T-helper 2 cell treated with Interferon-gamma antibody and Interleukin-4, amounts not matched to agents 100 ng/mL and 5 ng/mL, for 36 hours (primary cell): ENCODE data around the gene PFAS. TPM values are rescaled to one million over a fixed set of nuclear protein-coding genes. Genes with fewer than 3 reads are reported as not detected.
"Not testable (repeated sequence)": the region's sequence is repeated elsewhere in the genome, so short reads cannot be mapped to it uniquely, and the experiment has no call there.

Source experiments
- intact Hi-C: fragments of 100-400 bp; cut with micrococcal nuclease; formaldehyde crosslinking; loops from one replicate; pipeline ENCODE4 v1.15.1; 2023
- total RNA-seq: library from RNA; stranded (reverse); gene quantifications from 2 replicates; pipeline ENCODE4 v1.2.3, GENCODE V29; 2022

The PFAS gene
- total RNA-seq, 1 donor from 2014 or later = 100 TPM

DNA sequence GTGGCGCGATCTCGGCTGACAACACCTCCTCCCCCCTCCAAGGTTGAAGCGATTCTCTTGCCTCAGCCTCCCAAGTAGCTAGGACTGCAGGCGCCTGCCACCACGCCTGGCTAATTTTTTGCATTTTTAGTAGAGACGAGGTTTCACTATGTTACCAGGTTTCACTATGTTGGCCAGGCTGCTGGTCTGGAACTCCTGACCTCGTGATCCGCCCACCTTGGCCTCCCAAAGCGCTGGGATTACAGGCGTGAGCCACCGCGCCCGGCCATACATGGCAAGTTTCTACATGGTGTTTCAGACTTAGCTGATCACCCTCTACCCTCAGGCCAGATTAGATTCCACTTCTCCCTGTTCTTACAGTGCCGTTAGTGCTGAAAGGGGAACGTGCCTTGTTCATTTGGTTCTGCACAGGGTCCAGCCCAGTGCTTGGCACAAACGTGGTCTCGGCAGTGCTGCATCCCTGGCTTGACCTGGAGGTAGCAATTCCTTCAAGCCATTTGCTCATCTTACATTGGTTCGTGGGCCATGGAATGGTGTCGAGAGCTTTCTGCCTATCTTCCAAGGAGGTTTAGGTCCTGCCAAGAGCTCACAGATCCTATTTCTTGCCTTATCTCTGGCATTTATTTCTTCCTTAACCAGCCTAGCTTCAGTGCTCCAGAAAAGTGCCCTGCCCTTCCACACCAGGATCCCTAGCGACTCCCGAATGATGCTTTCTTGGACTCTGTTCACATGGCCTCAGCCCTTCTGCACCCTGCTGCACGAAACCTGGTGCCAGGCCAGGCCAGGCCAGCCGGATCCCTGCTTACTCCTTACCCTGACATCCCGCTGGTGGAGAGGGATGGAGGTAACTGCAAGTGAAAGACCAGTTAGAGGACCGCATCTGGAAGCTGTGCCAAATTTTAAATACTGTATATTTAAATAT is 23.9 kb upstream of the PFAS start:
- intact Hi-C loops = loop anchor here (10.0 kb wide), 1 partner anchor 160 kb away; the partner anchor contains the start of gene RPL26

DNA sequence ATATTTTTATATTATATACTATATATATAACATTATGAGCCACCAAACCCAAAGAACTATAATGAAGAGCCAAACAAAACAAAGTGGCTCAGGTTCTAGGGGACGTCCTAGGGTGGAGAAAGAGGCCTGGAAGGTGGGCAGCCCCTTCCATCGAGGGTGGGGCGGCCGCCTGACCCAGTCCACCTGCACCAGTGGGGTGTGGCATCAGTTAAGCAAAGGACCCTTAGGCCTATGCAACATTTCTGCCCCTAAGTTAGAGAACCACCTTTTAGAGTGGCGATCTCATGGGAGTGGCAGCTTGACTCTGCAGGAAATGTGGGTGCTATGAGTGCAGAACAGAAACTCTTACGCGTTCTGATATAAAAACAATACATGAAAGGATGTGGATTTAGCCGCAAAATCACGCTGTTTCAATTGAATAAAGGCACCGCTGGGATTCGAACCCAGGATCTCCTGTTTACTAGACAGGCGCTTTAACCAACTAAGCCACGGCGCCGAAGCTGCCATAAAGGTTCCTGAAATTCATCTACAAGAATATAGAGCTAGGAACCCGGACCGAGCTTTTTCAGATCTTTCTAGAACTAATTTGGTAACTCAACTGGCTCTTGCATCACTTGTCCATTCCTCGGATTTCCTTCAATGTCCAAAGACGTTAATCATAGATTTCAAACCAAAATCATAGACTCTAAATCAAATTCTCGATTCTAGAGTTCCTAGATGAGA is 23.1 kb upstream of the PFAS start:
- intact Hi-C loops = loop anchor here (1.0 to 10.0 kb wide), 2 partner anchors 106 to 159 kb away; partner anchors contain the start of gene RPL26

DNA sequence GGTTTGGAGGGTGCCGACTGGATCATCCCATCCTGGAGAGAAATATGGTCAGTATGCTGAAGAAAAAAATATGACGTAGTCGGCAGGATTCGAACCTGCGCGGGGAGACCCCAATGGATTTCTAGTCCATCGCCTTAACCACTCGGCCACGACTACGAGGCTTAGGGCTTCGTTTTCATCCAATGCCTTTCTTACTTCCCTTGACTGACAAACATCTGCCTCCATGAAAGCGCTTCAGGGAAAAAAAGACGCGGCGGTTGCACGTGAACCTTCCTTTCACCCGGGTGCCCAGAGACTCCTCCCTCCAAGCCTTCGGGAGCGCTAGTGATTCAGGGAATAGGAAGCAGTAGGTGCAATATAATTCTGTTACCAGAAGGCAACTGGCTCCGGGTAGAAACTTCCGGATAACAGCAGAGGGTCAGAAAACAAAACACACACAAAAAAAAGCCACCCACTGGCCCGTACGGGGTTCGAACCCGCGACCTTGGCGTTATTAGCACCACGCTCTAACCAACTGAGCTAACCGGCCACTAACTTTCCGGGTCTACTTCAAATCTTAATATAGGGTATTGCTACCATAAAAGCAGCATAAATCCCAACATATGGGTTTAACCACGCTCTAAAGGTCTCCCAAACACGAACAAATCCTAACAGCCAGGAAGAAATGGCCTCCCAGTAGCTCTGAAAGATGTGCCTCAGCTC is 22.4 kb upstream of the PFAS start:
- intact Hi-C loops = loop anchor here (1.0 to 10.0 kb wide), 2 partner anchors 106 to 158 kb away; partner anchors contain the start of gene RPL26

DNA sequence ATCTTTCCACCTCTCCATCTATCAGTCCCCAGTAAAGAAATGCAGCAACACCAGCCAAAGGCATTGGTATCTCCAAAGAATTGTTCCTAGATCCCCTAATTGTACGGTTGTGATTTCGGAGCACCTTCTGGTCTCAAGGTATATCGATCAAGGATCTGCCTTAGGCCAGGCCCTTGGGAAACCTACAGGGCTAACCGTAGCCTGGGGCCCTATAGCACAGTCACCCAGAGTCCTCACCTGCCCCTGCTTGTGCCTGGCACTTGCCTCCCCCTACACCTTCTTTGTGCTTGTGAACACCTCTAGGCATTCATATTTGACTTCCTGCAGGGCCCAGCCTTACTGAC is 21.9 kb upstream of the PFAS start:
- intact Hi-C loops = loop anchor here (10.0 kb wide), 1 partner anchor 158 kb away; the partner anchor contains the start of gene RPL26

DNA sequence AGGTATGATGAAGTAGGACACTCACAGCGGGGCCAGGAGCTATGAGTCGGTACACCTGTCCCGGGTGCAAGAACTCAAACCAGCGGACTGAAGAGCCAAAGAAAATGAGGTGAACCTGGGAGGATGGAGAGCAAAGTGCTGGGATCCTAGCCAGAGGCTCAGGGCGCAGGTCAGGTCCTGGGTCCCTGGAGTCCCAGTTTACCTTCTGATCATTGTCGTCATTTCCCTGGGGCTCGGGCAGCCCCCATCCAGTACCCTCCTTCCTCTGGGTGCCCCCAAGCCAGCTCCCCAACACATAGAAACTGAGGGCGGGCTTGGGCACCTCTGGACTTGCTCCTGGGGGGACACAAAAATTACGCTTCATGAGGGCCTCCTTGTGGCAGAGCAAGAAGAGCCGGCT is 17.4 kb upstream of the PFAS start:
- intact Hi-C loops = no loop called here

DNA sequence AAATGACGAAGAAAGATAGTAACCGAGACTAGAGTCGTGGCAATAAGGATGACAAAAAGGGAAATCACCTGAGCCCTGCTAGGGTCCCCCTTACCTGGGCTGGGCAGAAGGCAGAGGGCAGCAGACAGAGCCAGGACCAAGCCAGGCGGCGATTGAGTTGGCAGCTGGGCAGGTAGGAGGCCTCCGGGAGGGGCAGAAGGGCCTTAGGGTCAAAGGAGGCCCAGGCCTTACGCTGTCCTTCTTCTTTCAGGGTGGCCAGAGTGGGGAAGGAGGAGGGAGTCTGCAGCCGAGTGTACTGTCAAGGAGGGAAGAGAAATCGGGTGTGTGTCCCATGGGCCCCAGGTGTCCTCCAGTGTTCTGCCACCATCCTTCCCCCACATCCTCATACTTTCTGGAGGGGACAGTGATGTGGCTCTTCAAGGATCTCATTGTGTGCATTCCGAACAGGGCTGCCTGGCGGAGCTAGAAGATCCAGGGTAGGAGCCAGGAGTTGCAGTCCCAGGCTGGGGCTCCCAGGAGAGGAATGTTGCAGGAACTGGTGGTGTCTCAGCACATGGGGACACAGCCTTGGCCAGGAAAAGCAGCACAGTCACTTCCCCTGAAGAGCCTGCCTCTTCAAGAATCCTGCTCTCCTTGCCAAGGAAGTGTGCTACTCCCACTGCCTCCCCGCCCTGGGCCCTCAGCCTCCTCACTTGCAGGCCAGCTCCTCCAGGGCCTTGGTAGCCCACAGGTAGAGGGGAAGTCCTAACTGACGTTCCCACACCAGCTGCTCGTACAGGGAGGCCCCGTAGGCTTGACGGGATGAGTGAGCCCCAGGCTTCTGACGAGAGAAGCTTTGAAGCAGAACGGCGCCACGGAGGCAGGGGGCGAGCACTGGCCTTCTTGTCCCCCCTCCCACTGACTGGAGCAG is 14.5 kb upstream of the PFAS start:
- intact Hi-C loops = no loop called here

DNA sequence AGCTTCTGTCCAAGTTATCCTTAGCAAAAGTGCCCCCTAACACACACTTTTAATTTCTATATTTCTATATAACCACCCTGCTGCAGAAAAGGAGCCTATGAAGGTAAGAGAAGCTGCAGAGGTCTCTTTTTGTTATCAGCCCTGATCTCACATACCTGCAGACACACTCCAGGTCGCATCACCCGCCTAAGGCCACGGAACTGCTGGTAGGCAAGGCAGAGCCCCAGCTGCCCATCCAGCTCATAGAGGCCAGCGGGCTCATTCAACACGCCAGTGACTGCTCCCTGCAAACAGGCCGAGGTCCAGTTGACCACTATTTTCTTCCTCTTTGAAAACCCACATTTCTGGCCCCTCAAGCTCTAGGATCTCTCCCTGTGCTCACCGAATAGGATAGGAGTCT is 13.4 kb upstream of the PFAS start:
- intact Hi-C loops = no loop called here

DNA sequence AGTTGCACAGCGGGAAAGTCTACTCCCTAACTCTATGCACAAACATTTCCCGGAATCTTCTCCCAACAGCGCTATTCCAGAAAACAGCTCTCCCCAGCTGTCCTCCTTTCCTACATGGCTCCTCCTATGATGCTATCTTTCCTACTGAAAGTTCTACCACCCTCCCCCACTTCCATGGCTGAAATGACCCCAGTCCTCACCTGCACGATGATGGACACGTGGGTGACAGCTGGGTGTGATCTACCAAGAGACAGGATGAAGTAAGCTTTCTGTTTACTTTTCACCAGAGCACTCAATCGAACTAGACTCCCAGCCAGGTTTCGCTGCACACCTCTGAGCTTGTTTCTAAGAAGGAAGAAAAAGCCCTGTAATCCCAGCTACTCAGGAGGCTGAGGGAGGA is 11.9 kb upstream of the PFAS start:
- intact Hi-C loops = no loop called here

DNA sequence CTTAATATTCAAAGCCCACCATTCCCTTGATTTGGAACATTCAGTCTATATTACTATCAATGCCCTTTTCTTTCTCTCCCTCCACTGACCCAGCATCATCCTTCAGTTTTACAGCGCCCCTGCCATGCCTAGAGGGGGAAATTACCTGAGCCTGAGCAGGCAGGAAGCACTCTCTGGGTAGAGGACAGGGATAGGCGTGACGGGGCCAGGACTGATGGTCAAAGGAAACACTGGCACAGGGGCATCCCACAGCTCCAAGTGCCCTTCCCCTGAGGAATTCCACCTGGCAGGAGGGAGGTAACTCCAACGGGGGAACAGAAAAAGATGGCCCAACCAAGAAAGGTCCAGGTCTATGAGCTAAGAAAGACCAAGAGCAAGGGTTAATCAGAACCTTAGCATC is 11.2 kb upstream of the PFAS start:
- intact Hi-C loops = no loop called here

DNA sequence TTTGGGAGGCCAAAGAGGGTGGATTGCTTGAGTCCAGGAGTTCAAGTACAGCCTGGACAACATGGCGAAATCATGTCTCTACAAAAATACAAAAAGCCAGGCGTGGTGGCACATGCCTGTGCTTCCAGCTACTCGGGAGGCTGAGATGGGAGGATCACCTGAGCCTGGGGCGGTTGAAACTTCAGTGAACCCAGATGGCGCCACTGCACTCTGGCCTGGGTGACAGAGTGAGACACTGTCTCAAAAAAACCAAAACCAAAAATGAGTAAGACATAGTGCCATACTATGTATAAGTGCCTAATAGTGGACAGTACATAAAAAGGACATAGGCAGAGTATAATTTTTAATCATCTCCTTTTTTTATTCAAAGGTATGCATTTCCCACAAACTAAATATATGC is 5.3 kb upstream of the PFAS start:
- intact Hi-C loops = no loop called here

DNA sequence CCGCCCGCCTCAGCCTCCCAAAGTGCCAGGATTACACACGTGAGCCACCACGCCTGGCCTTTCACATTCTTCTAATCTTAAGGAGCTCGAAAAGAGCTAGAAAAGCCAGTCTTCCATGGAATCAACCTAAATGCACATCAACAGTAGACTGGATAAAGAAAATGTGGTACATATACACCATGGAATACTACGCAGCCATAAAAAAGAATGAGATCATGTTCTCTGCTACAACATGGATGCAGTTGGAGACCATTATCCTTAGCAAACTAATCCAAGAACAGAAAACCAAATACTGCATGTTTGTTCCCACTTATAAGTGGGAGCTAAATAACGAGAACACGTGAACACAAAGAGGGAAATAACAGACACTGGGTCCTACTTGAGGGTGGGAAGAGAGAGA is 4.3 kb upstream of the PFAS start:
- intact Hi-C loops = loop anchor here (5.0 kb wide), 1 partner anchor 122 kb away; the partner anchor contains the start of gene HES7

DNA sequence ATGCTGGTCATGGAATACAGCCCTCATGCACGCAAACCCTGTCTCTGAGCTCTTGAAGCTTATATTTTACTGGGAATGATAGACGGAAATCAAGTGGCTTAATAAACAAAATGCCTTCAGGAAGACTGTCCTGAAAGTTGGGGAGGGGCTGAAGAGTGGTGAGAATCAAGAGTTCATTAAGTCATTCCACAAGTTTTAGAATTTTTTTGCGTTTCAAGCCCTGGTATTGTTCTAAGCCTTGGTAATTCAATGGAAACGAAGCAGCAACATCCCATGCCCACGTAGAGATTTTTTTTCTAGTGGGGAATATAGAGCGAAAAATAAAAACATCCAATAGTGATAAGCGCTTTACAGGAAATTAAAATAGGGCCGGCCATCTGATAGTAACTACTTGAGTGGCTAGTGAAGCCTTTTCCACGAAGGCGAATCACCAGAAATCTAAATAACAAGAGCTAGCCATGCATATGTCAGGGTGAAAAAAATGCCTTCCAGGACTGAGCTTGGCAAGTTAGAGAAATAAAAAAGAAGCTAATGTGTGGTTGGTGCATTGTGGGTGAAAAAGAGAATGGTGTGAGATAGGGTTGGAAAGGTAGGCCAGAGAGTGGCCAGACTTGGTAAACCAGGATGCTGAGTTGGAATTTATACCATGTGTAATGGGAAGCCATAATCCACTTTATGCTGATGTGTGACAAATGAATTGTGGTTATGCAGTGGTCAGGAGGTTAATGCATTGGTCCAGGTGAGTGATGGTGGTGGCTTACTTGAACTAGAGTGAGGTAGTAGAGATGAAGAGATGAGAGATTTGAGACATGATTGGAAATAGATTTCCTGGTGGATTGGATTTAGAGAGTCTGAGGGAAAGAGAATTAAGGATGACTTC is 772 bp downstream of the PFAS start:
- intact Hi-C loops = loop anchor here (1.0 to 5.0 kb wide), 4 partner anchors 45 to 128 kb away; partner anchors contain the start of genes HES7 and SLC25A35

DNA sequence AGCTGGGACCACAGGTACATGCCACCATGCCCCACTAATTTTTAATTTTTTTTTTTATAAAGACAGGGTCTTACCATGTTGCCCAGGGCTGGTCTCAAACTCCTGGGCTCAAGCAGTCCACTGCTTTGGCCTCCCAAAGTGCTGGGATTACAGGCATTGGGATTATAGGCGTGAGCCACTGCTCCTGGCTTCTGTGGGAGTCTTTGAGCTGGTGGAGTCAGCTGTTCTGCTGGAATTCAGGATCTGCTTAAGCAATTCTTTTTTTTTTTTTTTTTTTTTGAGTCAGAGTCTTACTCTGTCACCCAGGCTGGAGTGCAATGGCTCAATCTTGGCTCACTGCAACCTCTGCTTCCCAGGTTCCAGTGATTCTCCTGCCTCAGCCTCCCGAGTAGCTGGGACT is 2.3 kb downstream of the PFAS start:
- intact Hi-C loops = not testable (repeated sequence)

DNA sequence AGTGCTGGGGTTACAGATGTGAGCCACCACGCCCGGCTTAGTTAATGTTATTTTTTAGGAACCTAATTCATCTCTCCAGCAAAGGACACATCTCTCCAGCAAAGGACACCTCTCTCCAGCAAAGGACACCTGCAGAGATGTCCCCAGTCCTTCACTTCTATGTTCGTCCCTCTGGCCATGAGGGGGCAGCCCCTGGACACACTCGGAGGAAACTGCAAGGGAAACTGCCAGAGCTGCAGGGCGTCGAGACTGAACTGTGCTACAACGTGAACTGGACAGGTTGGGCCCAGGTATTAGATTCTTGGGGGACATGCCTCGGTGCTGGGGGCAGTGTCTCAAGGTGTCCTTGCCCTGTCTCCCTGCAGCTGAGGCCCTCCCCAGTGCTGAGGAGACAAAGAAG is 4.7 kb downstream of the PFAS start:
- intact Hi-C loops = no loop called here

DNA sequence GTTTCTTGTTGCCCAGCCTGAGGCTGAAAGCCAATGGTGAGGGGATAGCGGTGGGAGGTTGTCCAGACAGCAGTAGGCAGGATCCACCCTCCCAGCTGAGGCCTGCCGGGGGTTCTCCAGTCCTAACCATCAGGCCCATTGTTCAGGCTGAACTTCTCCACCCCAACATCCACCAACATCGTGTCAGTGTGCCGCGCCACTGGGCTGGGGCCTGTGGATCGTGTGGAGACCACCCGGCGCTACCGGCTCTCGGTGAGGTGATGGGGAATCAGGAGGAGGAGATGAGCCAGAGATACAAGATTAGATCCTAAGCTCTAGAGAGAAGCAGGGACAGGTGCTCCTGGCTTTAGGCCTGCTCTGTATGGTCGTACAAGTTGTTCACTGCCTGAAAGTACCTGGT is 5.8 kb downstream of the PFAS start:
- intact Hi-C loops = no loop called here

DNA sequence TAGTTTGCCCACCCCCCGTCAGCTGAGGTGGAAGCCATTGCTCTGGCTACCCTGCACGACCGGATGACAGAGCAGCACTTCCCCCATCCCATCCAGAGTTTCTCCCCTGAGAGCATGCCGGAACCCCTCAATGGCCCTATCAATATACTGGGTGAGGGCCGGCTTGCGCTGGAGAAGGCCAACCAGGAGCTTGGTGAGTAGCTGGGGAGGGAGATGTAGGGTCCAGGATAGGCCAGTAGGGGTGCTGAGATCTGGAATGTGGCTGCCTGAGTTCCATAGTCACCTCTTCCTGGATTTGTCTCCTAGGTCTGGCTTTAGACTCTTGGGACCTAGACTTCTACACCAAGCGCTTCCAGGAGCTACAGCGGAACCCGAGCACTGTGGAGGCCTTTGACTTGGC is 6.4 kb downstream of the PFAS start:
- intact Hi-C loops = no loop called here

DNA sequence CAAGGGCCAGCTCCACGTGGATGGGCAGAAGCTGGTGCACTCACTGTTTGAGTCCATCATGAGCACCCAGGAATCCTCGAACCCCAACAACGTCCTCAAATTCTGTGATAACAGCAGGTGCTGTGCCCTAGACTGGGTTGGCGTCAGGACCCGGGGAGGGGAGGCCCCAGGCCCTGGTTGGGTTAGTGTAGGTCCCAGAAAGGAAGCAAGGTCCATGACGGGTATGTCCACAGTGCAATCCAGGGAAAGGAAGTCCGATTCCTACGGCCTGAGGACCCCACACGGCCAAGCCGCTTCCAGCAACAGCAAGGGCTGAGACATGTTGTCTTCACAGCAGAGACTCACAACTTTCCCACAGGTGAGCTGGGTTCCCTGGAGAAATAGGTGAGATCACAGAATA is 7.2 kb downstream of the PFAS start:
- intact Hi-C loops = no loop called here

DNA sequence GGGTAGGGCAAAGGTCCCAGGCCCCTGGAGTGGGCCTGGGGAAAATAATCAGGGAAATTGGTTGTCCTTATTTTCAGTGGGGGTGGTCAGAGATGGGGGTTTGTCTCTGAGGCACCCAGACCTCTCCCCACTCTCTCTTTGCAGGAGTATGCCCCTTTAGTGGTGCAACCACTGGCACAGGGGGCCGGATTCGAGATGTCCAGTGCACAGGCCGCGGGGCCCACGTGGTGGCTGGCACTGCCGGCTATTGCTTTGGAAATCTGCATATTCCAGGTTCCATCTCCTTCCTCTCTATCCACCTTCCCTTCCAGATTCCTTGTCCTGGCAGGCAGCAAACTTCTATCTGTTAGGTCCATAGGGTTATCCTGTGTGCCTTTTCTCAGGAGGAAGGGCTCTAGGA is 7.6 kb downstream of the PFAS start:
- intact Hi-C loops = no loop called here

DNA sequence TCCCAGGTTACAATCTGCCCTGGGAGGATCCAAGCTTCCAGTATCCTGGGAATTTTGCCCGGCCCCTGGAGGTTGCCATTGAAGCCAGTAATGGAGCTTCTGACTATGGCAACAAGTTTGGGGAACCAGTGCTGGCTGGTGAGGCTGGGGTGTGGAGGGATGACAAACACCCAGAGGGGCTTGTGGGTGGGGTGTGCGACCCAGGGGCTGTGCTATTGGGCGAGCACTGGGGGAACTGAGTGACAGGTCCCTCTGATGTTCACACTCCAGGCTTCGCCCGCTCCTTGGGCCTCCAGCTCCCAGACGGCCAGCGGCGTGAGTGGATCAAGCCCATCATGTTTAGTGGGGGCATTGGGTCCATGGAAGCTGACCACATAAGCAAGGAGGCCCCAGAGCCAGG is 8.7 kb downstream of the PFAS start:
- intact Hi-C loops = no loop called here

DNA sequence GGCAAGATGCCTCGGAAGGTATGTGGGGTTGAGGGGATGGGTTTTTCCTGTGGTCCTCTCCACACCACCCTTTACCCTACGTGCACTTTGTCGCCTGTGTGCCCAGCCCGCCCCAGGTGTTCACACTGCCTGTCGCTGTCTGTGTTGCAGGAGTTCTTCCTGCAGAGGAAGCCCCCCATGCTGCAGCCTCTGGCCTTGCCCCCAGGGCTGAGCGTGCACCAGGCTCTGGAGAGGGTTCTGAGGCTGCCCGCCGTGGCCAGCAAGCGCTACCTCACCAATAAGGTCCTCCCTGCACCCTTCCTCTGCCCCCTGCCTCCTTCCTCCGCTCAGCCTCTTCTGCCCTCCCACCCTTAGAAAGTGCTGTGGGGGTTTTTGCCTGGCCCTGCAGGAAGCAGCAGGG is 15.2 kb downstream of the PFAS start:
- intact Hi-C loops = no loop called here
